SK-N-SH (cell line): Measurements from ENCODE around the gene FIGNL1.

Experiments
- EP300 ChIP-seq, 2 experiments: IDR thresholded peaks; 2 replicates each; pipeline versions ENCODE4 v1.4.0 to v1.6.1; 2012; ENCODE audit warnings: borderline replicate concordance in 1 of 2, low read depth in 1 of 2, low read length in 1 of 2
- FOXJ3 ChIP-seq: sonication (generic); formaldehyde crosslinking; IDR thresholded peaks from 2 replicates; pipeline ENCODE4 v1.5.1; 2020; ENCODE audit warnings: mild to moderate bottlenecking, missing genetic modification reagents
- POLR2AphosphoS5 ChIP-seq: IDR thresholded peaks from 2 replicates; pipeline ENCODE4 v1.6.1; 2012; ENCODE audit warnings: low read depth, low read length
- RXRA ChIP-seq: IDR thresholded peaks from 2 replicates; pipeline ENCODE4 v1.4.0; 2012; ENCODE audit warnings: low read depth, mild to moderate bottlenecking, borderline replicate concordance
- SMC3 ChIP-seq: IDR thresholded peaks from 2 replicates; pipeline ENCODE4 v1.6.1; 2012; ENCODE audit warnings: low read depth, low read length, improper control_type of control experiment
- TEAD4 ChIP-seq: IDR thresholded peaks from 2 replicates; pipeline ENCODE4 v1.4.0; 2012; ENCODE audit warnings: mild to moderate bottlenecking, borderline replicate concordance; ENCODE audit not compliant: insufficient read depth
- YY1 ChIP-seq: IDR thresholded peaks from 2 replicates; pipeline ENCODE4 v1.4.0; 2012; ENCODE audit warnings: low read depth, mild to moderate bottlenecking
- TF ChIP-seq, protein P1 (sequence below): IDR thresholded peaks from 2 replicates; pipeline ENCODE4 v1.6.1; 2012; ENCODE audit warnings: mild to moderate bottlenecking, low read depth, low read length, moderate library complexity
- TF ChIP-seq, protein P2 (sequence below): IDR thresholded peaks from 2 replicates; pipeline ENCODE4 v1.4.0; 2012; ENCODE audit warnings: low read depth, borderline replicate concordance
- TF ChIP-seq, protein P3 (sequence below): IDR thresholded peaks from 2 replicates; pipeline ENCODE4 v1.4.0; 2012; ENCODE audit warnings: low read depth, borderline replicate concordance
- TF ChIP-seq, protein P4 (sequence below): fragments of 200-600 bp; sonication (generic); IDR thresholded peaks from 2 replicates; pipeline ENCODE4 v1.6.1; 2017; ENCODE audit warnings: antibody characterized with exemption, mild to moderate bottlenecking, moderate library complexity
- TF ChIP-seq, protein P5 (sequence below): fragments of 150-350 bp; IDR thresholded peaks from 2 replicates; pipeline ENCODE4 v1.6.1; 2017; ENCODE audit warnings: antibody characterized with exemption, low read length, low read depth, borderline replicate concordance
- TF ChIP-seq, protein P6 (sequence below): IDR thresholded peaks from 2 replicates; pipeline ENCODE4 v1.4.0; 2012; ENCODE audit warnings: low read depth
- TF ChIP-seq, protein P7 (sequence below): IDR thresholded peaks from 2 replicates; pipeline ENCODE4; 2012

DNA sequence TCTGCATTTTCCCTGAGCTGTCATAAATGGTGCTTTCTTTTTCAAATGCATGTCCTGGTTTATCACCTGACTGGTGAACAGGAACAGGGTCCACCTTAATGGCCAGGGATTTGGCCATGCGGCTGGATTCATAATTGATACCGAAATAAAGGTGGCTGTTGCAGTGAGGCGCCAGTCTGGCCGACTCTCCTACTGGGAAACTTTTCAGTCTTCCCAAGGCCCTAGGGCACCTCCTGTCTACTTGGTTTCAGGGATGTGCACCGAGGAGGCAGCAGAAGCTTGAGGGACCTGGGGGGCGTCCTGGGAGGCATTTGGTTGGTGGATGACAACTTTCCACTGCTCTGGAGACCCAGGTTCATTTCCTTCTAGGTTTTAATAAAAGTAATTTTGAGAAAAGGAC is 46.4 kb upstream of the FIGNL1 start:
- TF ChIP-seq, protein P1, sequence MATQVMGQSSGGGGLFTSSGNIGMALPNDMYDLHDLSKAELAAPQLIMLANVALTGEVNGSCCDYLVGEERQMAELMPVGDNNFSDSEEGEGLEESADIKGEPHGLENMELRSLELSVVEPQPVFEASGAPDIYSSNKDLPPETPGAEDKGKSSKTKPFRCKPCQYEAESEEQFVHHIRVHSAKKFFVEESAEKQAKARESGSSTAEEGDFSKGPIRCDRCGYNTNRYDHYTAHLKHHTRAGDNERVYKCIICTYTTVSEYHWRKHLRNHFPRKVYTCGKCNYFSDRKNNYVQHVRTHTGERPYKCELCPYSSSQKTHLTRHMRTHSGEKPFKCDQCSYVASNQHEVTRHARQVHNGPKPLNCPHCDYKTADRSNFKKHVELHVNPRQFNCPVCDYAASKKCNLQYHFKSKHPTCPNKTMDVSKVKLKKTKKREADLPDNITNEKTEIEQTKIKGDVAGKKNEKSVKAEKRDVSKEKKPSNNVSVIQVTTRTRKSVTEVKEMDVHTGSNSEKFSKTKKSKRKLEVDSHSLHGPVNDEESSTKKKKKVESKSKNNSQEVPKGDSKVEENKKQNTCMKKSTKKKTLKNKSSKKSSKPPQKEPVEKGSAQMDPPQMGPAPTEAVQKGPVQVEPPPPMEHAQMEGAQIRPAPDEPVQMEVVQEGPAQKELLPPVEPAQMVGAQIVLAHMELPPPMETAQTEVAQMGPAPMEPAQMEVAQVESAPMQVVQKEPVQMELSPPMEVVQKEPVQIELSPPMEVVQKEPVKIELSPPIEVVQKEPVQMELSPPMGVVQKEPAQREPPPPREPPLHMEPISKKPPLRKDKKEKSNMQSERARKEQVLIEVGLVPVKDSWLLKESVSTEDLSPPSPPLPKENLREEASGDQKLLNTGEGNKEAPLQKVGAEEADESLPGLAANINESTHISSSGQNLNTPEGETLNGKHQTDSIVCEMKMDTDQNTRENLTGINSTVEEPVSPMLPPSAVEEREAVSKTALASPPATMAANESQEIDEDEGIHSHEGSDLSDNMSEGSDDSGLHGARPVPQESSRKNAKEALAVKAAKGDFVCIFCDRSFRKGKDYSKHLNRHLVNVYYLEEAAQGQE, result no peak
- TF ChIP-seq EP300 (IDR thresholded peaks at IDR 0.05; ENCODE audit: borderline replicate concordance in 1 of 2, low read depth in 1 of 2, low read length in 1 of 2), result no peak
- TF ChIP-seq, protein P2, sequence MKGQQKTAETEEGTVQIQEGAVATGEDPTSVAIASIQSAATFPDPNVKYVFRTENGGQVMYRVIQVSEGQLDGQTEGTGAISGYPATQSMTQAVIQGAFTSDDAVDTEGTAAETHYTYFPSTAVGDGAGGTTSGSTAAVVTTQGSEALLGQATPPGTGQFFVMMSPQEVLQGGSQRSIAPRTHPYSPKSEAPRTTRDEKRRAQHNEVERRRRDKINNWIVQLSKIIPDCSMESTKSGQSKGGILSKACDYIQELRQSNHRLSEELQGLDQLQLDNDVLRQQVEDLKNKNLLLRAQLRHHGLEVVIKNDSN, result no peak
- TF ChIP-seq, protein P3, sequence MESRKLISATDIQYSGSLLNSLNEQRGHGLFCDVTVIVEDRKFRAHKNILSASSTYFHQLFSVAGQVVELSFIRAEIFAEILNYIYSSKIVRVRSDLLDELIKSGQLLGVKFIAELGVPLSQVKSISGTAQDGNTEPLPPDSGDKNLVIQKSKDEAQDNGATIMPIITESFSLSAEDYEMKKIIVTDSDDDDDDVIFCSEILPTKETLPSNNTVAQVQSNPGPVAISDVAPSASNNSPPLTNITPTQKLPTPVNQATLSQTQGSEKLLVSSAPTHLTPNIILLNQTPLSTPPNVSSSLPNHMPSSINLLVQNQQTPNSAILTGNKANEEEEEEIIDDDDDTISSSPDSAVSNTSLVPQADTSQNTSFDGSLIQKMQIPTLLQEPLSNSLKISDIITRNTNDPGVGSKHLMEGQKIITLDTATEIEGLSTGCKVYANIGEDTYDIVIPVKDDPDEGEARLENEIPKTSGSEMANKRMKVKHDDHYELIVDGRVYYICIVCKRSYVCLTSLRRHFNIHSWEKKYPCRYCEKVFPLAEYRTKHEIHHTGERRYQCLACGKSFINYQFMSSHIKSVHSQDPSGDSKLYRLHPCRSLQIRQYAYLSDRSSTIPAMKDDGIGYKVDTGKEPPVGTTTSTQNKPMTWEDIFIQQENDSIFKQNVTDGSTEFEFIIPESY, result no peak
- TF ChIP-seq, protein P4, sequence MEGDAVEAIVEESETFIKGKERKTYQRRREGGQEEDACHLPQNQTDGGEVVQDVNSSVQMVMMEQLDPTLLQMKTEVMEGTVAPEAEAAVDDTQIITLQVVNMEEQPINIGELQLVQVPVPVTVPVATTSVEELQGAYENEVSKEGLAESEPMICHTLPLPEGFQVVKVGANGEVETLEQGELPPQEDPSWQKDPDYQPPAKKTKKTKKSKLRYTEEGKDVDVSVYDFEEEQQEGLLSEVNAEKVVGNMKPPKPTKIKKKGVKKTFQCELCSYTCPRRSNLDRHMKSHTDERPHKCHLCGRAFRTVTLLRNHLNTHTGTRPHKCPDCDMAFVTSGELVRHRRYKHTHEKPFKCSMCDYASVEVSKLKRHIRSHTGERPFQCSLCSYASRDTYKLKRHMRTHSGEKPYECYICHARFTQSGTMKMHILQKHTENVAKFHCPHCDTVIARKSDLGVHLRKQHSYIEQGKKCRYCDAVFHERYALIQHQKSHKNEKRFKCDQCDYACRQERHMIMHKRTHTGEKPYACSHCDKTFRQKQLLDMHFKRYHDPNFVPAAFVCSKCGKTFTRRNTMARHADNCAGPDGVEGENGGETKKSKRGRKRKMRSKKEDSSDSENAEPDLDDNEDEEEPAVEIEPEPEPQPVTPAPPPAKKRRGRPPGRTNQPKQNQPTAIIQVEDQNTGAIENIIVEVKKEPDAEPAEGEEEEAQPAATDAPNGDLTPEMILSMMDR, result no peak
- no peak for TF ChIP-seq TEAD4
- no peak for TF ChIP-seq FOXJ3
- TF ChIP-seq SMC3, result no peak
- no peak for TF ChIP-seq POLR2AphosphoS5
- TF ChIP-seq RXRA, result no peak
- TF ChIP-seq, protein P5, sequence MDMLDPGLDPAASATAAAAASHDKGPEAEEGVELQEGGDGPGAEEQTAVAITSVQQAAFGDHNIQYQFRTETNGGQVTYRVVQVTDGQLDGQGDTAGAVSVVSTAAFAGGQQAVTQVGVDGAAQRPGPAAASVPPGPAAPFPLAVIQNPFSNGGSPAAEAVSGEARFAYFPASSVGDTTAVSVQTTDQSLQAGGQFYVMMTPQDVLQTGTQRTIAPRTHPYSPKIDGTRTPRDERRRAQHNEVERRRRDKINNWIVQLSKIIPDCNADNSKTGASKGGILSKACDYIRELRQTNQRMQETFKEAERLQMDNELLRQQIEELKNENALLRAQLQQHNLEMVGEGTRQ, result no peak
- no peak for TF ChIP-seq YY1
- TF ChIP-seq, protein P6, sequence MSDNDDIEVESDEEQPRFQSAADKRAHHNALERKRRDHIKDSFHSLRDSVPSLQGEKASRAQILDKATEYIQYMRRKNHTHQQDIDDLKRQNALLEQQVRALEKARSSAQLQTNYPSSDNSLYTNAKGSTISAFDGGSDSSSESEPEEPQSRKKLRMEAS, result no peak
- TF ChIP-seq, protein P7, sequence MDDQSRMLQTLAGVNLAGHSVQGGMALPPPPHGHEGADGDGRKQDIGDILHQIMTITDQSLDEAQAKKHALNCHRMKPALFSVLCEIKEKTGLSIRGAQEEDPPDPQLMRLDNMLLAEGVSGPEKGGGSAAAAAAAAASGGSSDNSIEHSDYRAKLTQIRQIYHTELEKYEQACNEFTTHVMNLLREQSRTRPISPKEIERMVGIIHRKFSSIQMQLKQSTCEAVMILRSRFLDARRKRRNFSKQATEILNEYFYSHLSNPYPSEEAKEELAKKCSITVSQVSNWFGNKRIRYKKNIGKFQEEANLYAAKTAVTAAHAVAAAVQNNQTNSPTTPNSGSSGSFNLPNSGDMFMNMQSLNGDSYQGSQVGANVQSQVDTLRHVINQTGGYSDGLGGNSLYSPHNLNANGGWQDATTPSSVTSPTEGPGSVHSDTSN, result no peak
